NCI-H2196 (cell line): Measurements from ENCODE around the gene ARG2.

Experiments
- DNase-seq: peaks from one replicate; lab custom pipeline; 2025; ENCODE audit not compliant: unreplicated experiment; lab: John Stamatoyannopoulos, UW

ARG2 gene

GRCh38 chr14:67619446-67620216 is at the start of gene ARG2:
Gene ARG2, plus strand, starts transcription at chr14:67619920. Its CDS starts 58 bp downstream, at chr14:67619978.
- peak; percentile 99 for DNase-seq

- DNase-seq: no peak
Measured at GRCh38 chr14:67570453-67570852, 49.3 kb upstream of the ARG2 start.

GRCh38 chr14:67571275-67571990 is 48.3 kb upstream of the ARG2 start:
- peak; percentile 63 for DNase-seq

GRCh38 chr14:67571991-67572323 is 47.8 kb upstream of the ARG2 start:
- no peak for DNase-seq

GRCh38 chr14:67572608-67573007 is 47.1 kb upstream of the ARG2 start:
- no peak for DNase-seq

GRCh38 chr14:67573228-67574010 is 46.3 kb upstream of the ARG2 start:
- DNase-seq: no peak

GRCh38 chr14:67574156-67574555 is 45.6 kb upstream of the ARG2 start:
- DNase-seq: no peak

- no peak for DNase-seq
Measured at GRCh38 chr14:67574806-67575205, 44.9 kb upstream of the ARG2 start.

GRCh38 chr14:67575684-67576083 is 44.0 kb upstream of the ARG2 start:
- no peak for DNase-seq

GRCh38 chr14:67576216-67576955 is 43.3 kb upstream of the ARG2 start:
- DNase-seq: no peak

- no peak for DNase-seq
Measured at GRCh38 chr14:67577181-67577808, 42.4 kb upstream of the ARG2 start.

GRCh38 chr14:67577909-67578749 is 41.6 kb upstream of the ARG2 start:
- peak; percentile 18 for DNase-seq

- no peak for DNase-seq
Measured at GRCh38 chr14:67579040-67579439, 40.7 kb upstream of the ARG2 start.

GRCh38 chr14:67579636-67580035 is 40.1 kb upstream of the ARG2 start:
- no peak for DNase-seq

- DNase-seq: no peak
Measured at GRCh38 chr14:67580336-67581171, 39.2 kb upstream of the ARG2 start.

GRCh38 chr14:67581643-67582042 is 38.1 kb upstream of the ARG2 start:
- no peak for DNase-seq

GRCh38 chr14:67582061-67582460 is 37.7 kb upstream of the ARG2 start:
- no peak for DNase-seq

GRCh38 chr14:67583711-67584644 is 35.7 kb upstream of the ARG2 start:
- DNase-seq: peak; percentile 51
